ENCODE results near the gene CAMTA1. TPM values are rescaled to one million over a fixed set of nuclear protein-coding genes. Genes with fewer than 3 reads are reported as not detected.
A peak's percentile ranks its signal among the peaks of the same experiment; 100 is the strongest.

The CAMTA1 gene
- total RNA-seq, 1 experiment from 2014 or later, result 69.0 TPM

DNA sequence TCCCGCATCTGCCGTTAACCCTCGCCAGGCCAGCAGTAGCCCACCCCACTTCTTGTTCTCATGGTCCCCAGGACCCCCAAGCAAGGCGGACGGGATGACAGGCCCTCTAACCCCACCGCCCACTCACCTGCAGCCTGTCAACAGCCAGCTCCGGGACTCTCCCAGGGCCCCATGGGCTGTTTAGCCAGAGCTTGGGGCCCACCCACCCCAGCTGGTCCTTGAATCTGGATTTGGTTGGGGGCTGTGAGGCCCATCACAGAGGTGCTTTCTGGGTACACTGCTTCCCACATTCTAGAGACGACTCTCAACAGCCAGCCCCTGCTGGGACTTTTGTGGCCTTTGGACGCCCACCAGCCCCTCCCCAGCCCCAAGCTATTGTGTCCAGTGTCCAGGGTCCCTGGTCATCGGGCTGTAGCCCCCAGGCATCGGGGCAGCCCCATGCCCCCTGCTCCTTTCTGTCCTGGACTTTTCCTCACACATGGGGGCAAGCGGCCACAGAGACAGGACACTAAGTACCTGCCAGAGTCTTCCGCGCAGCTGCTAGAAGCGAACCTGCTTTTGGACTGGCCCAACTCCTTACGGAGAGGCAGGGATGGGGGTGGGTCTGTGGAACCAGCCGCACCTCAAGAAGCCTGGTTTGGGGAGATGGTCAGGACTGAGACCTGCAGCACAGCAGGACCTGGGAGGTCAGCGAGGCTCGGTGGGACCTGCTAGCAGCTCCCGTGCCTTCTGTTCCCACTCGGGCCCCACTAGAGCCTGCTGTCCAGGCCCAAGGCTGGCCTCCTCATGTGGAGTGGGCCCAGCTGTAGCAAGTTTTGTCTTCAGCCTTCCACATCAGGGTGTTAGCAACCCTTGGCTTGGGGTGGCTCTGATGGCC lies 777.7 kb downstream of the CAMTA1 start:
- no peak for DNase-seq (ENCODE audit: low read depth)

DNA sequence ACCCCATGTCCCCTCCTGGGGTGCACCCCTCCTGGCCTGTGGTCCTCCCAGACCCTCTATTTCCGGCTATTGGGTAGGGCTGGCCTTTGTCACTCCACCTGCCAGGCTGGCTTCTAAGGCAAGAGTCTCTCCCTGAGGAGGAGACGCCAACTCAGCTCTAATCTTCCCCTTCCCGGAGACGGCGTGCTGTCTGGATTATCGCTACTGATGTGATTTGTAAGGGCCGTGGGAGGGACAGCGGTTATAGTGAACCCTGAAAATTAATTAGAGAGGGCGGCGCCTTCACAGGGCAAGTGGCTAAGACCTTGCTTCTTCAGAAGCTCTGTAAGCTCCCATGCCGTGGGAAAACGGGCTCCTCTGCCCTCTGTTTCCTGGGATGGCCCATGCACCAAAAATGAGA lies 778.9 kb downstream of the CAMTA1 start:
- no peak for DNase-seq (ENCODE audit: low read depth)

DNA sequence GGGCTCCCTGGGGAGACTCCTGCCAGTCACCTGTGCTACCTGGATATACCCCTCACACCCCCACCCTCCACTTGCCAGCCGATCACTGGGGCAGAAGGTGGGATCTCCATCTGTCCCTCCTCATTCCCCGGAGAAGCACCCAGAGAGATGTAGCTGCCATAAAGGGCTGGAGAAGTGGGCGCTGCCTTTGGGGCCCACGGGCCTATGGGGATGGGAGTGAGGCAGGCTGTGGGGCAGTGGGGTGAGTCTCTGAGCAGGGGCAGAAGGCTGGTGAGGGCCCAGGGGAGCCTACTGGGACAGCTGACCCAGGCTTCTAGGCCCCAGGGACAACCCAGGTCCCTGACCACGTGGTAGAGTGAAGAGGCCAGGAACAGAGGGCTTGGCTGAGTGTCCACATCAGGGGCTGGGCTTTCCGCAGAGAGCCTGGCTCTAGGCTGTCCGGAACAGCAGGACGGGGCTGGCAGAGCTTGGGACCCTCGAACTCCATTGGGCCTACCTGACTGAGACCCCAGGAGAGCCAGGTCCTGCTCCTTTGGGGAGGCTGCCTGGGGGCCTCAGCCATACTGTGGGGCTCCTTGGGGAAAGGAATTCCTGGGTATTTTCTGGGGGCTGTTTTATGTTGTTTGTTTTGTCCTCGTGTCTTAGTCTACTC lies 780.0 kb downstream of the CAMTA1 start:
- DNase-seq (ENCODE audit: low read depth), result no peak

DNA sequence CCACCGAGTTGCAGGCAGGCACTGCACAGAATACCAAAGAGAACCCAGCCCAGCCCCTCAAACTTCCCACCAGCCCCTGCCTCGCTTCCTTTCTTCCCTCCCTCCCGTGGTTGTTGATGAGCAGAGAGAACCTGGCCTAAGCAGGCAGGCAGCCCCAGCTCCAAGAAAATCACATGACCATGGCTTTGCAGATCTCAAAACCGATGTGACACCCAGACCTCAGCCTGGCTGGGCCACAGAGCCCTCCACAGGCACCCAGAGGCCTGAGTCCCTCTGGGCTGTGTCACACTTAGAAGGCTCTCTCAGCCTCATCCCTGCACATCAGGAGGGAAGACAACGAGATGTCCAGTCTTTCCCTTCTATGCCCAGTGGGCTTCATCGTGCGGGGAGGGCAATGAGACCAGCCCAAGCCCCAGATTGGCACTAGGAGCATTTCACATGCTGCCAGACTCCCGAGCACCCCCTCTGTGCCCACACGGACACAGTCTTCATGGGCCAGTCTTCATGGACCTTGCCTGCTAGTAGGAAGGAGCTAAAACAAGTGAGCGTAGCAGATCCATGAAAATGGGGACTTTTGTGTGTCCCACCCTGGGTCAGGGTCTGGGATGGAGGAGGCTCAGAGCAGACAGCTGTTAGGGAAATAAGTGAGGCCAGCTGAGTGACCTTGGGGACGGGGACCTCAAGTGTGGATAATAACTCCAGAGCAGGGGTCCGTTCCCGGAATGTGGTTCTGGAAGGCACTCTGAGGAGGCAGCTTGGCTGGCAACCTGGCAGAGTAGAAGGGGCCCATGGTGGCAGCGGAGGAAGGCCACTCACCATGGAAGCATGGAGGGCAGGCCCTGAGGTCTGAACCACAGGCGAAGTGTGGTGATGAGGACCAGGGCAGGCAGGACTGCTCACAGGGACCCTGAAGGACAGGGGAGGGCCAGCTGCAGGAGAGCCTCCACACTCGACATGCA lies 781.4 kb downstream of the CAMTA1 start:
- no peak for DNase-seq (ENCODE audit: low read depth)

DNA sequence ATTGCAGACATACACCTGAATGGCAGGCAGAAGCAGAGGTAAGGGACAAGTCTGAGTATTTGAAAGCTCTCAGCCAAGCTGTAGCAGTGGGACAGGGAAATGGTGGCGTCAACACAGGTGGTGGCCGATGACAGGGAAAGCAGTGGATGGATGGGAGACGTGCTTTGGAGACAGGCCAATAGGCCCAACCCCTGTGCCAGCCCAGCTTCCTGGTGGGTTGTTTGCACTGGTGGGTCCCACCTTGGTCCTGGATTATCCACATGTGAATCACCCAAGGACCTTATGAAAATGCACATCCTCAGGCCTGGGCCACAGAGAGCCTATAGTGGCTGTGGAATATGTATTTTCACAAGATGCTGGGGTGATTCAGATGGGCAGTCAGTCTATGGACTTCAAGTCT lies 782.1 kb downstream of the CAMTA1 start:
- no peak for DNase-seq (ENCODE audit: low read depth)

DNA sequence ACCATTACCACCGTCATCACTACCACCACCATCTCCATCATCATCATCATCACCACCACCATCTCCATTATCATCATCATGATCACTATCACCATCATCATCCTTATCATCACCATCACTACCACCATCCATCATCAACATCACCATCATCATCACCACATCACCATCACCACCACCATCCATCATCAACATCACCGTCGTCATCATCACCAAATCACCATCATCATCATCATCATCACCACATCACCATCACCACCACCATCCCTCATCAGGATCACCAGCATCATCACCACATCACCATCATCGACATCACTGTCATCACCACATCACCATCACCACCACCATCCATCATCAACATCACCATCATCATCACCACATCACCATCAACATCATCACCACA lies 782.8 kb downstream of the CAMTA1 start:
- DNase-seq (ENCODE audit: low read depth), result no peak

DNA sequence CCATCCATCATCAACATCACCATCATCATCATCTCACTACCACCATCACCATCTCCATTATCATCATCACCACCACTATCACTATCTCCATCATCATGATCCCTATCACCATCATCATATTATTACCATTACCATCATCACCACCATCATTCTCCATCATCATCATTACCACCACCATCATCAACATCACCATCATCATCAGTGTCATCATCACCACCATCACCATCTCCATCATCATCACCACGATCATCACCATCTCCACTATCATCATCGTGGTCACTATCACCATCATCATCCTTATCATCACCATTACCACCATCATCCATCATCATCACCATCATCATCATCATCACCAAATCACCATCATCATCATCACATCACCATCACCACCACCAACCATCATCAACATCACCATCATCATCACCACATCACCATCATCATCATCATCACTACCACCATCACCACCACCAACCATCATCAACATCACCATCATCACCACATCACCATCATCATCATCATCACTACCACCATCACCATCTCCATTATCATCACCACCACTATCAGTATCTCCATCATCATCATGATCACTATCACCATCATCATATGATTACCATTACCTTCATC lies 783.8 kb downstream of the CAMTA1 start:
- no peak for DNase-seq (ENCODE audit: low read depth)

DNA sequence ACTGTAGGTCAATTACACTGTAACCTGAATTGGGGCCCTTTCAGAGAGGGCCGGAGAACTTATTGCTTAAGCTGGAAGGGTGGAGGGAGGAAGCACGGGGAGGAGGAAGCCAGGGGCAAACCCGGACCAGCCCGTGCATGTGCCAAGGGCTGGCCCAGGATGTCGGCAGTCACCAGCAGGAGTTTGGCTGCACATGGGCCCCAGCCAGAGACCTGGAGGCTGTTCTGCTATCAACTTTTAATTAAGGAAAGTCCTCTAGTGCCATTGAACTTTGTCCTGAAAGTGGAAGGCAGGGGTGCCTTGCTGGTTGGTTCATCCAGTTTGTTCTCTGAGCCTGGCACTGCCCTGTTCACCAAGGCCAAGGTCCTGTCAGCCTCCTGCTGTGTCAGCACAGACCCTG lies 785.1 kb downstream of the CAMTA1 start:
- DNase-seq (ENCODE audit: low read depth), result no peak

DNA sequence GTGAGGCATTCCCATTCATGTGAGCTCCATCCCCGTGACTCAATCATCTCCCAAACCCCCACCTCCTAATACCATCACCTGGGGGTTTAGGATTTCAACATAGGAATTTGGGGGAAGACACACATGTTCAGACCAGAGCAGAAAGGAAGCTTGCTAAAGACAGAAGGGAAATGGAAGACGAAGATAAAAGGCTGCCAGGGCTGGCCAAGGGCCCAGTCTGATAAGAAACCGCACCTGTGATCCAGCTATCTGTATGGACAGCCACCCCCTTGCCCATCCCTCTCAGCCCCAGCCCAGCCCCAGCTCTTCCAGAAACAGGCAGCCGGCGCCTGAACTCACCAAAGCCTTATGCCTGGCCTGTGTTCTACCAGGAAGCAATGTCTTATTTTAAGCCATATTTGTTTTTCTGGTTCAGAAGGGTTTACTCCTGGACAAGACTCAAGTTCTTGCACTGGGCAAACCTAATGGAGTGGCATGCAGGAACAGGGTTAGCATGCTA lies 787.4 kb downstream of the CAMTA1 start:
- DNase-seq (ENCODE audit: low read depth), result no peak

DNA sequence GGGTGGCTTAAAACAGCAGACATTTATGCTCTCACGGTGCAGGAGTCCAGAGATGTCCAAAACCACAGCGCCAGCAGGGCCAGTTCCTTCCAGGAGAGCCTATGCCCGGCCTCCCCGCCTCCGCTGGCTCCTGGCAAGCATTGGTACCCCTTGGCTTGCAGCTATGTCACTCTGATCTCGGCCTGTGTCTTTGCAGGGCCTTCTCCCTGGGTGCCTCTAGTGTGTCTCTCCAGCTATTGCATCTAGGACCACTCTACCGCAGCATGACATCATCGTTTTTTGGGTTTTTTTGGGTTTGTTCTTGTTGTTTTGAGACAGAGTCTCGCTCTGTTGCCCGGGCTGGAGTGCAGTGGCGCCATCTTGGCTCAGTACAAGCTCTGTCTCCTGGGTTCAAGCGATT lies 788.2 kb downstream of the CAMTA1 start:
- no peak for DNase-seq (ENCODE audit: low read depth)

DNA sequence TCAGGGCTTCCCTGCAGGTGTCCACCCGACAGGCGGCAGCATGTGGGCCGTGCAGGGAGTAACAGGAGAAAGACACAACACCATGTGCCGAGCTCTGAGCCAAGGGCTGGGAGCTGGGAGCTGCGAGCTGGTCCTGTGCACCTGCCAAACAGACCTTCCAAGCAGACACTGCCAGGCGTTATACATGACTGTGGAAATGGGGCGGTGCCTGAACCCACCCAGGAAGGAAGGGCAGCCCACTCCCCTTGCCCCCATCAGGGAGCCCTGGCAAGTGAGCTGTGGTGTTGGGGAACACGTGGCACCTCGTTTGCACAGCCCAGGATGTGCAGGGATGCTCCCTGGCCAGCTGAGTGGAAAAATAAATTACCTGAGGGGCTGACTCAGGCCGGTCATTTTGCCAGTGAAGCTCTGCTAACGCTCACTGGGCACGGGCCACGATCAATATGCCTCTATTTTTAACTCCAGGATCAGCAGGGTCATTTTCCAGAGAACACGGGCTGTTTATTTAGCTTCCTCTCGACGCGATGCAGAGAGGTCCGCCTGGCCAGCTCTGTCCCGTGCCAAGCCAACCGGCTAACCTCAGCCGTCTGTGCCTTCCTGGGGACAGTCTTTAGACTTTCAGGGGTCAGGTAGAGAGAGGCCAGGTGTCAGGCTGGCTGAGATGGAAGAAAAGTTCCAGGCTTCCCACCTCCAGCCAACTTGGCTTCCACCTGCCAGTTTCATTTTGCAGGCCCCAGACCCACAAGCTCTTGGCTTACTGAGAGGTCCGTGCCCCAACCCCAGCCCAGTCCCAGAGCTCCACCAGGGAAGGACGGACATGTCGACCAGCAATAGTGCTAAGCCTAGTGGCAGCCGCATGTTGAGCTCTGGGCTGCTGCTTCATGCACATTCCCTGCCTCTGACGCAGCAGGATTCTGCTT lies 789.1 kb downstream of the CAMTA1 start:
- DNase-seq (ENCODE audit: low read depth), result no peak

DNA sequence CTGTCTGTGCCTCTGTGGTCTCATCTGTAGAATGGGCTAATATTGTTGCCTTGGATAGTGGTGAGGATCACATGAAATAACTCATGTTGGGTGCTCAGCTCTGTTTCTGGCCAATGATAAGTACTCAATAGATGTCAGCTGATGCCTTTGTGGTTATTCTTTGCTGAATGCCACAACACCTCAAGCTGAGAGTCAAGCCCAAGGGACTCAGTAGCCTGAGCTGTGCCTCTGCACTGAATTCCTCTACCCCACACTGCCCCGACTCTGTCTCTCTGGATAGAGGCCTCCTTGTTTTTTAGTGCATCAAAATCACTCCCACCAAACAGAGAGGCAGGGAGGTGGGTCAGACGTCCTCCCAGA lies 789.8 kb downstream of the CAMTA1 start:
- DNase-seq (ENCODE audit: low read depth), result no peak

DNA sequence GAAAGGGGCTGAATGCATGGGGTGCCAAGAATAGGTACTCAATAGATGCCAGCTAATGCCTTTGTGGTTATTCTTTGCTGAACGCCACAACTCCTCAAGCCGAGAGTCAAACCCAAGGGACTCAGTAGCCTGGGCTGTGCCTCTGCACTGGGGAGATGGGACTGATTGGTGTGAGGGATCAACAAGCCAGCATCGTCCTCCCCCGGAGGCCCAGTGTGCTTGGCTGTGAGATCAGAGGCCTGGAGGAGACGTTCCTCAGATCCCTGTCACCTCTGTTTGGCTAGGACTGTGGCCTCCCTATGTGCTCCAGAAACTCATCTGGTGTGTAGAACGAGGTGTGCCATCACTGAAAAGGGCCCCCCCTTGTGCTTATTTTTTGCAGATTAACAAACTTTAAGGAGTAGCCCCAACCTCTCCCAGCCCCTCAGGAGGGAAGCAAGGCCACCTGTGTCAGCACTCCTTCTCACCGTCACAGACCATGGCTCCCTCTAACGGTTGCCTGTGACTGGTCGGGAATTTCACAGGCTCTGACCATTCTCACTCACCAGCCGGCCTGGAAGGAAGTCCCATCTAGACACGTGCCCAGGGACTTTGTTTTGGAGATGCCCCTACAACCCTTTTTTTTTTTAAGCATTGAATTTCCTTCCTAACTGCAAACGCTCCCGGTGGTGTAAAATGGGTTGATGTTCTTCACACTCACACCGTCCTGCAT lies 791.8 kb downstream of the CAMTA1 start:
- no peak for DNase-seq (ENCODE audit: low read depth)

DNA sequence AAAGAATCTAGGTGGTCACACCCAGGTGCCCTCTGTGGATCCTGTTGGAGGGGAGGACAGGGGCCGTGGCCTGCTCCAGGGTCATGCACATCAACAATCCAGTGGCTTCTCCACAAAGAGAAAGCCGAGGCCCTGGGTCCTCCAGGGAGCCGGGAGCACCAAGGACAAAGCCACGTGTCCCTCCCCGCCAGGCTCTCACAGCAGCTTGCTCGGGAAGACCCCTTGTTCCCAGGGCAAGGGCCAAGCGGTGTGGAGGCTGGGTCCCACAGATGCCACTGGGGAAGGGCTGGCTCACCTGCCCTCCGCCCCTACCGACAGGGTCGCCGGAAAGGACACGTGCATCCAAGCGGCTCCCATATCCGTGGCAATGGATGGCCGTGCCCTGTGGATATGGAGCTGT lies 793.0 kb downstream of the CAMTA1 start:
- no peak for DNase-seq (ENCODE audit: low read depth)

DNA sequence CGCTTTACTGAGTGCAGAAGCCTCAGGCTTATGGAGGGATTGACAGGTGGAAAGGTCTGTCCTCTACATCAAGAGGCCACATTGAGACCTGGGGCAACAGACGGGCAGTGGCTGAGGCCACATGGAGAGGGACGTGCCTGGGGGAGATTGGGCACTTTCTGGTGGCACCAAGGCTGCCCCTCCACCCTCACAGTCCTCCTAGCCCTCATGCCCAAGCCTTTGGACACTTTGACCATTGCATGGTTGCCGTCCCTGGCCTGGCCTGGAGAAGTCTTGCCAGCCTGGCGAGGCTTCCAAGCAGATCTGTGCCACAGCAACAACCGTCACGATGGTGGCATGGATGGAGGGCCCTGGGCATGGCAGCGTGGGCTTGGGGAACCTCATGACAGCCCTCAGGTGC lies 793.8 kb downstream of the CAMTA1 start:
- no peak for DNase-seq (ENCODE audit: low read depth)

DNA sequence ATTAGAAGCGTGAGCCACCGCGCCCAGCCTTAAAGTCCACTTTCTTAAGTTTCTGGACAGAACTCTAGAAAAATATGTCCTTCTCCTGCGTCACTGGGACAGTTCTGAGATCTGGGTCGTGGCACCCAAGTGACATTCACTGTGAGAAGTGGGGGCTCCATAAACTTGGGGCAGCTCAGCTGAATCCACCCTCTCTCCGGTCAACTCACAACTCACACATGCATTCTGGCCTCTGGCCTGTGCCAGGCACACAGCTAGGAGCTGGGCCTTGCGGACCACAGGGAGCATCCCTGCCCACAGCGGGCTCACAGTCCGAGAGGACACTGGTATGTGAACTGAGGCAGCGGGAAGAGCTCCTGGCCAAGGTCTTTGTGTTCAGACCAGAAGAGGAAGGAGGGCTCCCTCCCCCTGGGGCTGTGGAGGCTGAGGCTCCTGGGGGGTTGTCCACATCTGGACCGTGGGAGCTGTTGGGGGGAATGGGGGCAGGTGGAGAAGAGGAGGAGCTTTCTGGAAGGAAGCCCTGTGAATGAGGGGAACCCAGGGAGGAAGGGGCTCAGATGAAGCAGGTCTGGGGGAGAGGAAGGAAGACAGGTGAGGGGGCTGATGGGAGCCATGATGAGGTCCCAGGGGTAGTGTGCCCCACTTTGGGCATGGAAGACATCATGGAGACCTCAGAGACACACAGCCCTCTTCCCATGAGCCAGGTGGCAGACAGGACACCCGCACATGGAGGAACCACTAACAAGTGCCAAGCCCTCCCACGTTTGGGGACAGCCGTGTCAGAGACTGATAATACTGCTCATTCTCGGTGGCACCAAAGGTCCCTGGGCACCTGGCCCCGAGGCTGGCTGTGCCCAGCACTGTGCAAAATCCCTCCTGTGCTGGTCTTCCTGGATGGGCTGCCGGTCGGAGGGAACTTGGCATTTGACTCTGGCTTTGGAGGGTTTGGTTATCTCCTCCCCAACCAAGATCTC lies 794.9 kb downstream of the CAMTA1 start:
- no peak for DNase-seq (ENCODE audit: low read depth)

DNA sequence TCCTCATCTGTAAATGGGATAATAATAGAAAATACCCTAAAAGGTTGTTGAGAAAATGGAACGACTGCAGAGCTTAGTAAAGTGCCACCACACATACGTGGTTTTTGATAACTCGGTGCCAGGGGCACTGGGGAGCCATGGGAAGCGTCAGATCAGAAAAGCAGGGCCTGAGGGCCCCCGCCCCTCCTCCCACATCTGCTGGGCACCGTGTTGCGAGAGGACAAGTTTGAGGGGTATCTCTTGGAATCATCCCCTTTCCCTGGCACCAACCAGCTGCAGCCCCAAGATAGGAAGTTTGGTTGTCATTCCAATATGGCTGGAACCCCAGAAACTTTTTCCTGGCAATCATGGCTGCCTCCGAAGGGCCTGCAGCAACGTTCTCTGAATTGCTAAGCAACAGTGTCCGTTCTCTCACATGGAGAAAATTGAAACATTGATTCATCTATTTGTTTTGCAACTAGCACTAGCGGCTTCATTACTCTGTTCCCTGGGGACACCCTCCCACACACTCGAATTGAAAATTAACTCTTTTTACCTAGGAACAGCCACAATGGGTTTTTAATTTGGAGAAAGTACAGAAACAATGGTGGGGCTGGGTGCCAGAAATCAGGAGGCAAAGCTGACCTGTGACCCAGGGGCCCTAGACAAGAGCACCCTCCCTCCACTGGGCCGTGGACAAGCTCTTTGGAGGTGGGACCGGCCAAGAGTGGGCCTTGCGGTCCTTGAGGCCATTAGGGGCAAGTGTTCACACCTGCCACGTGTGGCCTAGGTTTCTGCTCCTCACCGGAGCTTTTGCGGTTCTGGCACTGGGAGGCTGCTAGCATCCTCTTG lies 795.9 kb downstream of the CAMTA1 start:
- DNase-seq (ENCODE audit: low read depth), result peak; percentile 51

All from LHCN-M2 (cell line).